Muscle of leg (tissue), 11 donors: ENCODE measurements around the gene CCT5. TPM values are rescaled to one million over a fixed set of nuclear protein-coding genes. Genes with fewer than 3 reads are reported as not detected.
"Not testable (repeated sequence)": the region's sequence is repeated elsewhere in the genome, so short reads cannot be mapped to it uniquely, and the experiment has no call there.

Experiments
- DNase-seq: peaks from one replicate; pipeline ENCODE4 v3.0.0; 2013
- H3K27ac ChIP-seq: one replicate; pipeline ENCODE4 v1.5.1; 2013; ENCODE audit warnings: mild to moderate bottlenecking, low read length, control low read depth
- H3K27me3 ChIP-seq: one replicate; pipeline ENCODE4 v1.6.1; 2013; ENCODE audit warnings: low read length; ENCODE audit not compliant: control insufficient read depth, insufficient read depth
- H3K36me3 ChIP-seq: one replicate; pipeline ENCODE4 v1.6.1; 2013; ENCODE audit warnings: low read length; ENCODE audit not compliant: control insufficient read depth, insufficient read depth
- H3K4me1 ChIP-seq: one replicate; pipeline ENCODE4 v1.6.1; 2013; ENCODE audit warnings: low read length; ENCODE audit not compliant: control insufficient read depth, insufficient read depth
- H3K4me3 ChIP-seq: one replicate; pipeline ENCODE4 v1.5.1; 2013; ENCODE audit warnings: low read length, control low read depth
- H3K9me3 ChIP-seq: replicated peaks from 2 replicates; pipeline ENCODE4 v1.6.1; 2013; ENCODE audit warnings: low read depth, low read length; ENCODE audit not compliant: control insufficient read depth
- WGBS: methylation state at CpG from one replicate; pipeline ENCODE4 v1.1.5; 2013; ENCODE audit warnings: missing lambda C conversion rate; ENCODE audit not compliant: insufficient coverage; 5-methylcytosine and 5-hydroxymethylcytosine counted together
- polyA plus RNA-seq, 8 donors: library from polyadenylated mRNA; unstranded; fragments of 120-200 nt; gene quantifications; one replicate each; pipeline versions ENCODE4 v1.2.1 to v1.2.3, GENCODE V29; 2013; ENCODE audit warnings: inconsistent platforms in 1 of 8, low replicate concordance in 1 of 8; ENCODE audit not compliant: insufficient read length in 8 of 8, insufficient read depth in 1 of 8
- total RNA-seq: library from RNA; stranded (reverse); fragments of 120-200 nt; gene quantifications from one replicate; pipeline ENCODE4 v1.2.4, GENCODE V29; 2013

The CCT5 gene
- total and polyA plus RNA-seq, 9 donors: 153 to 223 (median 177) TPM

- 18% methylated on average over 14 of the region's 17 CpGs for WGBS
- H3K27ac ChIP-seq: no peak overlapping the region
- DNase-seq: peak; percentile 90
- H3K4me1 ChIP-seq: peaks cover 22% of the 10 kb centered on the region
- no peaks in the 10 kb centered on the region for H3K27me3 ChIP-seq
- H3K36me3 ChIP-seq: peaks cover 6% of the 10 kb centered on the region
- no peaks in the 10 kb centered on the region for H3K9me3 ChIP-seq
- no peak overlapping the region for H3K4me3 ChIP-seq
Measured at GRCh38 chr5:10283927-10284635, 34.0 kb downstream of the CCT5 start.

- H3K27ac ChIP-seq, H3K4me3 ChIP-seq, DNase-seq, H3K27me3 ChIP-seq, H3K9me3 ChIP-seq, H3K36me3 ChIP-seq: not testable (repeated sequence)
- 98% methylated on average over 5 of the region's 8 CpGs for WGBS
- H3K4me1 ChIP-seq: peaks cover 32% of the 10 kb centered on the region
Measured at GRCh38 chr5:10285362-10285761, 35.3 kb downstream of the CCT5 start.

GRCh38 chr5:10286162-10286861 is 36.2 kb downstream of the CCT5 start:
- Histone ChIP-seq H3K27me3 (no peaks in the 10 kb centered on the region), H3K27ac (peak overlapping the region; percentile 76)
- 64% methylated on average over 5 of the region's 6 CpGs for WGBS

GRCh38 chr5:10286862-10287227 is 36.8 kb downstream of the CCT5 start:
- 40% methylated on average over 3 of the region's 7 CpGs for WGBS
- Histone ChIP-seq H3K4me3 (no peak overlapping the region), H3K27me3 (no peaks in the 10 kb centered on the region), H3K36me3 (peaks cover 6% of the 10 kb centered on the region), H3K4me1 (peaks cover 32% of the 10 kb centered on the region), H3K9me3 (no peaks in the 10 kb centered on the region), H3K27ac (peak overlapping the region; percentile 76)
- DNase-seq: no peak

More at GRCh38 chr5:10286162-10286861, 36.2 kb downstream of the CCT5 start:
- peaks cover 32% of the 10 kb centered on the region for H3K4me1 ChIP-seq
- DNase-seq: peak; percentile 90
- H3K9me3 ChIP-seq: no peaks in the 10 kb centered on the region
- H3K36me3 ChIP-seq: peaks cover 6% of the 10 kb centered on the region
- H3K4me3 ChIP-seq: no peak overlapping the region

- Histone ChIP-seq H3K27ac (peak overlapping the region; percentile 92), H3K9me3 (no peaks in the 10 kb centered on the region), H3K4me3 (no peak overlapping the region), H3K27me3 (no peaks in the 10 kb centered on the region), H3K36me3 (peaks cover 6% of the 10 kb centered on the region), H3K4me1 (peaks cover 32% of the 10 kb centered on the region)
- DNase-seq: peak; percentile 80
- 57% methylated on average over 12 of the region's 13 CpGs for WGBS
Measured at GRCh38 chr5:10288592-10289219, 38.6 kb downstream of the CCT5 start.

- no peak overlapping the region for H3K4me3 ChIP-seq
- peaks cover 31% of the 10 kb centered on the region for H3K4me1 ChIP-seq
- WGBS: 60% methylated on average over 5 of the region's 6 CpGs
- H3K27ac ChIP-seq: peak overlapping the region; percentile 92
- peaks cover 6% of the 10 kb centered on the region for H3K36me3 ChIP-seq
- peak; percentile 39 for DNase-seq
- no peaks in the 10 kb centered on the region for H3K27me3 ChIP-seq
- no peaks in the 10 kb centered on the region for H3K9me3 ChIP-seq
Measured at GRCh38 chr5:10289353-10289752, 39.3 kb downstream of the CCT5 start.

- Histone ChIP-seq H3K27ac (peak overlapping the region; percentile 92), H3K36me3 (peaks cover 6% of the 10 kb centered on the region), H3K27me3 (no peaks in the 10 kb centered on the region), H3K9me3 (no peaks in the 10 kb centered on the region), H3K4me3 (no peak overlapping the region), H3K4me1 (peaks cover 31% of the 10 kb centered on the region)
- 80% methylated on average over 8 of the region's 10 CpGs for WGBS
- peak; percentile 36 for DNase-seq
Measured at GRCh38 chr5:10289991-10290390, 39.9 kb downstream of the CCT5 start.

GRCh38 chr5:10290438-10290837 is 40.4 kb downstream of the CCT5 start:
- no peaks in the 10 kb centered on the region for H3K9me3 ChIP-seq

GRCh38 chr5:10291692-10292339 is 41.7 kb downstream of the CCT5 start:
- Histone ChIP-seq H3K4me1 (peaks cover 26% of the 10 kb centered on the region), H3K27me3 (no peaks in the 10 kb centered on the region), H3K36me3 (peaks cover 12% of the 10 kb centered on the region), H3K9me3 (no peaks in the 10 kb centered on the region), H3K4me3 (no peak overlapping the region), H3K27ac (no peak overlapping the region)
- DNase-seq: no peak
- WGBS: 55% methylated on average over 4 of the region's 9 CpGs

More at GRCh38 chr5:10290438-10290837, 40.4 kb downstream of the CCT5 start:
- H3K4me3 ChIP-seq: no peak overlapping the region
- H3K4me1 ChIP-seq: peaks cover 31% of the 10 kb centered on the region
- no peaks in the 10 kb centered on the region for H3K27me3 ChIP-seq
- peak; percentile 51 for DNase-seq
- peak overlapping the region; percentile 92 for H3K27ac ChIP-seq
- peaks cover 8% of the 10 kb centered on the region for H3K36me3 ChIP-seq
- no CpG with 5 or more reads among the region's 9 CpGs for WGBS
